HG02840 (cell line): ENCODE measurements around the gene PTGR2.
"Not testable (repeated sequence)": the region's sequence is repeated elsewhere in the genome, so short reads cannot be mapped to it uniquely, and the experiment has no call there.

Experiments
- ATAC-seq: cut with Tn5 transposase; IDR thresholded peaks from one replicate; pipeline ENCODE4 v1.9.1; 2021; ENCODE audit warnings: mild to moderate bottlenecking, moderate library complexity, moderate number of reproducible peaks; ENCODE audit not compliant: unreplicated experiment, low FRiP score

The PTGR2 gene

DNA sequence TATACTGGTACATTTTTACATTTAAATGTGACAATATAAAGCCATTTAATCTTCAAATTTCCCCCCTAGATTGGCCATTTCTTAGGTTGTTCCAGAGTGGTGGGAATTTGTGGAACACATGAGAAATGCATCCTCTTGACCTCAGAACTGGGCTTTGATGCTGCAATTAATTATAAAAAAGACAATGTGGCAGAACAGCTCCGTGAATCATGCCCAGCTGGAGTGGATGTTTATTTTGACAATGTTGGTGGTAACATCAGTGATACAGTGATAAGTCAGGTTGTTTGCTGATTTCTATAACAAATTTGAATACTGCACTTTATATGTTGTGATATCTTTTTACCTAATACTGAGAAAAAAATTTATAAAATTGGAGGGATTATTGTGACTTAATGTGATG lies 27.4 kb downstream of the PTGR2 start:
- ATAC-seq, result no peak

DNA sequence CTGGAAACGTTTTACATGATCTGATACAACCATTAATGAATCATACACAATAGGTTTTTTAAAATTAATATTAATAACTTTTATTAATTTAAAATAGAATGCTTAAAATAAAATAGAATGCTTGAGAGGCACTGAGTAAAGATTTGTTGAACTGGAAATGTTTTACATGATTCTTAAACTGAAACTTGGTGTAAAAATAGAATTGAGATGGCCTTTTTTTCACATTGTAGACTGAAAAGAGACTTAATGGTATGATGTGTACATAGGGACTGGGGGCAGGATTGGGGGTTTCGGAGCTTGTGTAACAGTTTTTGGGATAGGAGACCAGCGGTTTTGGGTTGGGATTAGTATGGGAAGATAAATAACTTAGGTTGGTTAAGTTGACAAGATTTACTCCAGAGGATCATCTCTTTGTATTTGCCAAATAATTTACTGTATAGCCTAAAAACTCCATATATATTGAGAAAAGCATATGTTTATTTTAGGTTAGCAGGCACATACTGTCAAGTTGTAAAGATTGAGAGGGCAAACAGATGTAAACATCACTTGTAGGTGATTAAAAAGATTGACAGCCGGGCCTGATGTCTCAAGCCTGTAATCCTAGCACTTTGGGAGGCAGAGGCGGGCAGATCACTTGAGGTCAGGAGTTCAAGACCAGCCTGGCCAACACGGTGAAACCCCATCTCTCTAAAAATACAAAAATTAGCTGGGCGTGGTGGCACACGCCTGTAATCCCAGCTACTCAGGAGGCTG lies 33.0 kb downstream of the PTGR2 start:
- ATAC-seq, result no peak

- peak; percentile 89 for ATAC-seq
These were observed 35.1 kb downstream of the PTGR2 start, which contains the start of gene ZNF410 for GRCh38 chr14:73886449-73887317. ZNF410 (plus strand) TSS chr14:73886859; CDS start chr14:73892176, 5,317 bp downstream.

GRCh38 chr14:73887318-73887616 lies 35.6 kb downstream of the PTGR2 start:
- ATAC-seq, result no peak

DNA sequence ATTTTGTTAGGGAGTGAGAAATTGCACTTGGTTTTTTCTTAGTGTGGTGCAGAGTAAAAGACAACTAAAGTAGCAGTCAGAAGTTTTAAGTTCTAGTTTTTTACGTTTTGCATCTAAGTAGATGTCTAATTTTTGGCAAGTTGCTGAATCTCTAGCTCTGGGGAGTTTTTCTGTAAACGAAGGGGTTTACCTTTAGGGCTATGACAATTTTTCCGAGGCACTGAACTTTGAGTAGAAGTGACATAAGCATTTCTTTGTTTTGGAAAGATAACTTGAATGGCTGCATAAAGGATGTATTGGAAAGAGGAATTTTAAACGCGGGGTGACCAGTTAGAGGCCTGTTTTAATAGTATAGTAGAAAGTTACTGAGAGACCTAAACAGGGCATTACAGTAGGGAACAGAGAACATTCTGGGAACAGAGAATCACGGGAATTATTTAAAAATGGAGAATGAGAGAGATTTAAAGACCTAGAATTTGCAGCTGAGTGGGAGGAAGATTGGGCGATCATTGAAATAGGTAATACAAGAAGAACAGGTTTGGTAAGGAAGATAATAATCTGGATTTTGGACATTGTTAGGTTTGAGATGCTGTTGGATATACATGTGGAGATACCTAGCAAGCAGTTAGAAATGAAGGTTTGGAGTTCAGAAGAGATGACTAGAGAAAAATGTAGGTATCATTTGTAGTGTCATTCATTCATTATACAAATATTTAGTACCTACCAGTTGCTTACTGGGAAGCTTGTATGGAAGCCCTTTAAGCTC lies 36.2 kb downstream of the PTGR2 start:
- no peak for ATAC-seq

DNA sequence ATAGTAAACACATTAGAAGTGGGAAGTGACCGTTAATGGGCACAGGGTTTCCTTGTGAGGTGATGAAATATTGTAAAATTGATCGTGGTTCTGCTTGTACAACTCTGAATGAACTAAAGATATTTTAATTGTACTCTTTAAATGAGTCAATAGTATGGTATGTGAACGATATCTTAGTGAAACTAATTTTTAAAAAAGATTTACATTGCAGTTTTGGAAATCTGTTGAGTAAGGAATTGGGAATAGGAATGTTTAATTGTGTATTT lies 36.8 kb downstream of the PTGR2 start:
- ATAC-seq, result no peak

DNA sequence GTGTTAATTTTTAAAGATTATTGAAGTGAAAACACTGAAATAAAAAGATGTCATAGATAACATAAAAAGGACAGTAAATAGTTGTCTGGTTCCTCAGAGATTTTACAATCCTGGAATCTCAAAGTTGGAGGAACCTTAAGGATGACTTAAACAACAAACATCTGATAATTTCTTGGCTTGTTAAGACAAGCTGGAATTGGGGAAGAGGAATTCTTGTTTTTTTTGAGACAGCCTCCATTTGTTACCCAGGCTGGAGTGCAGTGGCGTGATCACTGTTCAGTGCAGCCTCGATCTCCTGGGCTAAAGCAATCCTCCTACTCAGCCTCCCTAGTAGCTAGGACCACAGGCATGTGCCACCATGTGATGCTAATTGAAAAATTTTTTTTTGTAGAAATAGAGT lies 37.3 kb downstream of the PTGR2 start:
- no peak for ATAC-seq

DNA sequence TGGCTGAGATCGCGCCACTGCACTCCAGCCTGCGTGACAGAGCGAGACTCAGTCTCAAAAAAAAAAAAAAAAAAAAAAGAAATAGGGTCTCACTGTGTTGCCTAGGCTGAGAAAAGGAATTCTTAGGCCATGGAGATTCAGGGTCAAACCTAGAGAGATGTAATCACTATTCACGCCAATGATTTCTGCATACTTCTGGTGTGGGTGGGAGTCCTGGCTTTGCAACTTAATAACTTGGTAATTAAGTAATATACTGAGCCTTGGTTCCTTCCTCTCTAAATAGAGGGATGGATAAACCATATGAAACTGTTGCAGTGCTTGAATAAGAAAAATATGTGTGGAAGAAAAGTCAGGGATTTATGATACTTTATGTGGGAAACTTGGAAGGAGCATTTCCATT lies 37.7 kb downstream of the PTGR2 start:
- ATAC-seq, result no peak

DNA sequence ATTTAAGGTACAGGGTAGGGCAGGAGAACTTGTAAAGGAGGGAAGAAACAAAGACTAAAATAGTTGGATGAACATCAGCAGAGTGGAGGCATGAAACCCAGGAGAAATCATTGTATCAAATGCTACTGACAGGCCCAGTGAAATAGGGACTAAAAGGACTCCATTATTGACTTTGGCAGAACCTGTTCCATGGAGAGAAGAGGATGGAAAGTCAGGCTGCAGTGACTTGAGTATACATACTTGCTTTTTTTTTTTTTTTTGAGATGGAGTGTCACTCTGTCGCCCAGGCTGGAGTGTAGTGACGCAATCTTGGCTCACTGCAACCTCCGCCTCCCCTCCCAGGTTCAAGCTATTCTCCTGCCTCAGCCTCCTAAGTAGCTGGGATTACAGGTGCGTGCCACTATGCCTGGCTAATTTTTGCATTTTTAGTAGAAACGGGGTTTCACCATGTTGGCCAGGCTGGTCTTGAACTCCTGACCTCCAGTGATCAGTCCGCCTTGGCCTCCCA lies 42.6 kb downstream of the PTGR2 start:
- not testable (repeated sequence) for ATAC-seq

DNA sequence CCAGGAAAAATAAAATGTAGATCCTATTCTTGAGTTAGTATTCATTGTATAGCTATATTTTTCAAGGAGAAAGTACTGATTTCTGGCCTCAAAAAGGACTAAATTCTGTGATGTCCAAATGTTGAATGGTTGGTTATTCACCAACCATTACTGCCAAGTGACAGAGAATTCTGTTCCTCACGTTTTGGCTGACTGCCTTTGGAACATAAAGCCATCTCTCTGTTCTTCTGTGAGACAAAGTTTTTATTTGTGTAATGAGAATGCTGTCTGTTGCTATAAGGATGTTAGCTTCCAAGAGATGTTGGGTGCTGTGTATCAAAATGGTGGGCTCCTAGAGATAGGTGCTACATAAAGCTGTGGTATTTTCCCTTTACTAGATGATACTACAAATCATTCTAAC lies 44.3 kb downstream of the PTGR2 start:
- no peak for ATAC-seq

DNA sequence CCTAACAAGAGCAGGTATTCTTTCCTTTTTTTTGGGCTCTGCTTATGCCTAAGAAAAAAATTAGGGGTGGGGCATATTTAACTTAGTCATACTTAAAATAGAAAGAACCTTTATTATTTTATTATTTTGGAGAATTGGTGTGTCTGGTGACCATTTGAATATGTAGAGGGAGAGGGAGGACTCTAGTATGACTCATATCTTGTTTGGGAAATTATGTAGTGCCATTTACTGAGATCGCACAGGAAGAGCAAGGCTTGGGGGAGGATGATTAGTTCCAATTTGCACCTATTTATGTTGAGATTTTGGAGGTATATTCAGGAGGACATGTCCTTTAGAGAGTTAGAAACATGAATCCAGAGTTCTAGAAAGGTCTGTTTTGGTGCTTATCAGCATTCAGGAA lies 44.9 kb downstream of the PTGR2 start:
- ATAC-seq, result no peak

DNA sequence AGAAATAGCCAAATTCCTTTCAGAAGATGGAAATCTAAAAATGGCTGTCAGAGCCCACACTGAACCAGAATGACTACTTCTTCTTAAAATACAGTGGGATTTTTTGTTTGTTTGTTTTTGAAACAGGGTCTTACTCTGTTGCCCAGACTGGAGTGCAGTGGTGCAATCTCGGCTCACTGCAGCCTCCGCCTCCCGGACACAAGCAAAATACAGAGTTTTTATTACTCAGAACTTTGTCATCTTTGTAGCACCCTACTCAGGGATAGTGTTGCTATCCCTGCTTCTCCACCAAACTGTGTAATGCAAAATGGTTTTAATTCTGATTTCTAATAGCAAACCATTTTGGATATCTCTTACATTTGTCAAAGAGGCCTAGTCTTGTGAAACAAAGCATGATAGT lies 51.4 kb downstream of the PTGR2 start:
- no peak for ATAC-seq

- no peak for ATAC-seq
These were observed 58.0 kb downstream of the PTGR2 start for GRCh38 chr14:73909681-73910080.

- no peak for ATAC-seq
These were observed 61.6 kb downstream of the PTGR2 start for GRCh38 chr14:73913256-73913655.

DNA sequence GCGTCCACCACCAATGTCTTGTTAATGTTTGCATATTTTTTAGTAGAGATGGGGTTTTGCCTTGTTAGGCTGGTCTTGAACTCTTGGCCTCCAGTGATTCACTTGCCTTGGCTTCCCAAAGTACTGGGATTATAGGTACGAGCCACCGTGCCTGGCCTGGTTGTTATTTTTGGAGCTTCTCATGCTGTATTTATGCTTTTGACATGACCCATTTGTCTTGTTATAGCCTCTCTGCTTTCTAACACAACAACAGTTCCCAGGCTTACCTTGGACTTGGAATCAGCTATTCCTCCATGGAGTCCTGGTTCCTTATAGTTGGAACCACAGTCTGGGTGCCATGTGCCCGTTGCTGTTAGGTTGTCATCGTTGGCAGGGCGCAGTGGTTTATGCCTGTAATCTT lies 64.7 kb downstream of the PTGR2 start:
- no peak for ATAC-seq

DNA sequence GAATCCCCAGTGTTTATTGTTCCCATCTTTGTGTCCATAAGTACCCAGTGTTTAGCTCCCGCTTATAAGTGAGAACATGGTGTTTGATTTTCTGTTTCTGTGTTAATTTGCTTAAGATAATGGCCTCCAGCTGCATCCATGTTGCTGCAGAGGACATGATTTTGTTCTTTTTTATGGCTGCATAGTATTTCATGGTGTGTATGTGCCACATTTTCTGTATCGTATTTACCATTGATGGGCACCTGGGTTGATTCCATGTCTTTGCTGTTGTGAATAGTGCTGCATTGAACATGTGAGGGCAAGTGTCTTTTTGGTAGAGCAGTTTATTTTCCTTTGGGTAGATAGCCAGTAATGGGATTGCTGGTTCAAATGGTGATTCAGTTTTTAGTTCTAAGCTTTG lies 67.8 kb downstream of the PTGR2 start:
- not testable (repeated sequence) for ATAC-seq

GRCh38 chr14:73924337-73924736 lies 72.7 kb downstream of the PTGR2 start:
- ATAC-seq, result no peak
